NCI-H128 (cell line): Measurements from ENCODE around the gene FOXN3.

Source experiments
- DNase-seq: peaks from one replicate; lab custom pipeline; 2025; ENCODE audit not compliant: unreplicated experiment; lab: John Stamatoyannopoulos, UW

FOXN3 gene

GRCh38 chr14:89384636-89385035 lies 32.4 kb downstream of the FOXN3 start:
- no peak for DNase-seq

GRCh38 chr14:89384023-89384422 lies 33.0 kb downstream of the FOXN3 start:
- DNase-seq, result no peak

GRCh38 chr14:89382901-89383845 lies 33.9 kb downstream of the FOXN3 start:
- no peak for DNase-seq

GRCh38 chr14:89382487-89382886 lies 34.5 kb downstream of the FOXN3 start:
- no peak for DNase-seq

GRCh38 chr14:89379891-89380820 lies 36.9 kb downstream of the FOXN3 start:
- no peak for DNase-seq

- DNase-seq, result no peak
Measured at GRCh38 chr14:89379006-89379405, 38.0 kb downstream of the FOXN3 start.

- no peak for DNase-seq
Measured at GRCh38 chr14:89378119-89378518, 38.9 kb downstream of the FOXN3 start.

GRCh38 chr14:89377544-89377943 lies 39.5 kb downstream of the FOXN3 start:
- DNase-seq, result no peak

- no peak for DNase-seq
Measured at GRCh38 chr14:89374908-89375307, 42.1 kb downstream of the FOXN3 start.

- no peak for DNase-seq
Measured at GRCh38 chr14:89373185-89373584, 43.8 kb downstream of the FOXN3 start.

- DNase-seq, result no peak
Measured at GRCh38 chr14:89372512-89372883, 44.5 kb downstream of the FOXN3 start.

GRCh38 chr14:89371585-89372511 lies 45.2 kb downstream of the FOXN3 start:
- no peak for DNase-seq

- no peak for DNase-seq
Measured at GRCh38 chr14:89370781-89371180, 46.3 kb downstream of the FOXN3 start.

- DNase-seq, result no peak
Measured at GRCh38 chr14:89370381-89370780, 46.7 kb downstream of the FOXN3 start.

- no peak for DNase-seq
Measured at GRCh38 chr14:89369656-89370055, 47.4 kb downstream of the FOXN3 start.

- no peak for DNase-seq
Measured at GRCh38 chr14:89368490-89369477, 48.2 kb downstream of the FOXN3 start.

- DNase-seq, result no peak
Measured at GRCh38 chr14:89367779-89368120, 49.3 kb downstream of the FOXN3 start.

- DNase-seq, result no peak
Measured at GRCh38 chr14:89366864-89367778, 49.9 kb downstream of the FOXN3 start.
